NCI-H524 (cell line): ENCODE results near the gene KLRC4.
"Not testable (repeated sequence)": the region's sequence is repeated elsewhere in the genome, so short reads cannot be mapped to it uniquely, and the experiment has no call there.

Experiments used
- DNase-seq, 2 experiments: peaks; one replicate each; lab custom pipeline; 2025; lab: John Stamatoyannopoulos, UW

KLRC4 gene

DNA sequence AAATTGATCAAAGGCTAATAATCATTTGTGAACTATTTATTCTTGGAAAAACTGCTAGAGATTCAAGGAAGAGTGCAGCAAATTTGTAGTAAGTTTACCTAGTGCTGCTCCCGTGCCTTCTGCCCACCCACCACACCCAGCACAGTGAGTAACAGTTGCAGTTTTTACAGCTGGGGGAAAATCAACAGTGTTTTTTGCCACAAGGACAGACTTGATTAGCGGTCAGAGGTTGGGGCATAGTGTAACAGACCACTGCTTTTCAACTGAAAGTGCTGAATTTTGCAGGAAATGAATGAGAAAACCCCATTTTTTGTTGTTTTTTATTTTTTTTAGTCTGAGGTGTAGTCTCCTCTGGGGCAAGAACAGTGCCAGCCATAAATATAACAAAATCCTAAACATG, 12.3 kb downstream of the KLRC4 start:
- DNase-seq: no peak

- DNase-seq: not testable (repeated sequence)
These were observed 13.4 kb downstream of the KLRC4 start for GRCh38 chr12:10396176-10396575.

- DNase-seq: no peak
These were observed 14.1 kb downstream of the KLRC4 start for GRCh38 chr12:10395390-10395998.

- DNase-seq: not testable (repeated sequence)
These were observed 14.9 kb downstream of the KLRC4 start for GRCh38 chr12:10394531-10395152.

DNA sequence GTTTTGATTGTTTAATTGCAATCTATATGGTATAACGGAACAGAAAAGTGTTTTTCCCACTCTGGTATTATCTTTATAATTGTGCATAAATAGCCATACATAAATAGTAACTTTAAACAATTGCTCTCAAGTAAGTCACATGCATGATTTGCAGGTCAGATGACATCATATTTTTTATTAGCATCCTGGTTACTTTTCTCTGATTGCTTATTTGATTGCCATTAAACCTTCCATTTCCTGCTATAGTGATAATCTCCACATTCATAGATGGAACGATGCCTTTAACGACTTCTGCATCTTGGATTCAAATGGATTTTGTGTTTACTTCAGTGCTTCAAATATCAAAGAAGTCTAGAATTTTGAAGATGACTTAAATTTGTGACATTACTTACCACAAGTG, 16.3 kb downstream of the KLRC4 start:
- DNase-seq: no peak

DNA sequence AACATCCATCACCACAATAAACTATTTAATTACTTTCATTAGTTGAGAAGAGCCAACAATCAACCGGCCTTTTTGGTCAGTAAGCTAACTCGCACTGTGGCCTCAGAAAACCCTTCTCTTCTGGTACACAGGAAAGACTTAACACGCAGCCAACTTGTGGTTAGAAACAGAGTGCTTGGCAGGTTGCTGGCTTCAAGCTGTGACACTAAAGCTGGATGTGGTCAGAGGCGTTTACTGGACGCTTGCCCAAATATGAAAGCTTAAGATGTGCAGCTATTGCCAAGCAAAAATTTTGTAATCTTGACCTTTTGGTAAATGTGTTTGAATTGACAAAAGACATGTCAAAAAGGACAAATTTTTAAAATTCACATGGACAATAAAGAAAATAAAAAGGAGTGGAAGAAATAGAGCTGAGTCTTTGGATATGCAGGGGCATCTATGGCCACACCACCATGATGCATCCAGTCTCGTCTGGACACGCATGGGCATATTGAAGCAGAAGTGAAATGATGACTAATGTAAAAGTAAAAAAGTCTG, 17.1 kb downstream of the KLRC4 start:
- no peak for DNase-seq

DNA sequence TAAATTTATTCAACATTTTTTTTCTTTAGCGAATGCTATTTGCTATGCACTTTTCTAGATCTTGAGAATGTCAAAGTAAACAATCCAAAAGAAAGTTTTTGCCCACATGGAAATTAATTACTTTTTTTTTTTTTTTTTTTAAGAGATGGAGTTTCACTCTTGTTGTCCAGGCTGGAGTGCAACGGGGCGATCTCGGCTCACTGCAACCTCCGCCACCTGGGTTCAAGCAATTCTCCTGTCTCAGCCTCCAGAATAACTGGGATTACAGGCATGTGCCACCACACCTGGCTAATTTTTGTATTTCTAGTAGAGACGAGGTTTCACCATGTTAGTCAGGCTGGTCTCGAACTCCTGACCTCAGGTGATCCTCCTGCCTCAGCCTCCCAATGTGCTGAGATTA, 18.6 kb downstream of the KLRC4 start:
- not testable (repeated sequence) for DNase-seq

- no peak for DNase-seq
These were observed 19.7 kb downstream of the KLRC4 start, which contains the start of gene KLRK1 for GRCh38 chr12:10389904-10390303. KLRK1 (minus strand) TSS chr12:10390041; CDS start chr12:10388810, 1,231 bp downstream.

DNA sequence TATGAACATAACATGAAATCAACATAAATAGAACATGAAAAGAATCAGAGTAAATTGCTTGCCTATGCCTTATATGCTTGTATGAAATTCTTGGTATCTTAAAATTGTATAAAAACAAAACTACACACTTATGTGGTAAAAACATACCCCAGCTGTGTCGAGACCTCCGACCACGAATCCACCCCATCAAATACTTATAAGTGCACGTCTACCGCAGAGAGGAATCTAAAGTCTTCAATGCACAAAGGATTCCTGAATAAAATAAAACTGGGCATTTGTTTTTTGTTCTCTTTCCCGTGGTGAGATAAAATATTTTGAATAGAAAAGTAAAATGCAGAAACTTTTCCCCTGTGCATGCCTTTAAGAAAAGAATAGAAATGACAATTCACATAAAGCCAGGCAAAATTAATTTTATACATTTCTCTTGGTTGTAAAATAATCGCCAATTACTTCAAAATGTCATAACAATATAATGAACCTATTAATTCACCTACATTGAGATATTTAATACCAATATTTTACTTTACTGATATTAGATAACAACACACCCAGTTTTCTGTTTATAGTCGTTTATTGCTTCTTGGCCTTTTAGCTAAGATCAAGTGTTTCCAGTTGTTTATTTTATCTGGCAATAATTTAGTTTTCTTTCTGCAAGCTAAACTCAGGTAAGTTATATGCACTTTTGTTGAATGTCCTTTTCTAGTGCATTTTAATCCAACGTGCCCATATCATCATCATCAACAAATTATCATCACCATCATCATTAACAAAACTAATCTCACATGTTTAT, 20.7 kb downstream of the KLRC4 start:
- DNase-seq: no peak

DNA sequence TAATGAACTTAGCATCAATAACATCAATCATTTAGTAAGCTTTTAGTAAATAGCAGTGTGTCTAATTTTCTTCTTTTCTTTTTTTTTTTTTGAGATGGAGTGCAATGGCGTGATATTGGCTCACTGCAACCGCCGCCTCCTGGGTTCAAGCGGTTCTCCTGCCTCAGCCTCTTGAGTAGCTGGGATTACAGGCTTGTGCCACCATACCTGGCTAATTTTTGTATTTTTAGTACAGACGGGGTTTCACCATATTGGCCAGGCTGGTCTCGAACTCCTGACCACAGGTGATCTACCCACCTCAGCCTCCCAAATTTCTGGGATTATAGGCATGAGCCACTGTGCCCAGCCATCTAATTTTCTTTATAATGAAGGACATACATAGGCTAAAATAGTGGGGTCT, 22.1 kb downstream of the KLRC4 start:
- not testable (repeated sequence) for DNase-seq

GRCh38 chr12:10386857-10387256, 22.7 kb downstream of the KLRC4 start:
- no peak for DNase-seq

DNA sequence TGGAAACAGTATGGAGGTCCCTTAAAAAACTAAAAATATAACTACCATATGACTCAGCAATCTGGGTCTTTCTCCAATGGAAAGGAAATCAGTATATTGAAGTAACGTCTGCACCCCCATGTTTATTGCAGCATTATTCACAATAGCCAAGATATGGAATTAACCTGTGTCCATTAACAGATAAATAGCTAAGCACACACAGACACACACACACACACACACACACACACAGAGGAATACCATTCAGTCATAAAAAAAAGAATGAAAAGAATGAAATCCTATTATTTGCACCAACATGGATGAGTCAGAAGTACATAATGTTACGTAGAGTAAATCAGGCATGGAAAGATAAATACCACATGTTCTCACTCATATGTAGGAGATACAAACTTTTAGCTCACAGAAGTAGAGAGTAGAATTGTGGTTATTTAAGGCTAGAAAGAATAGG, 24.4 kb downstream of the KLRC4 start:
- no peak for DNase-seq

DNA sequence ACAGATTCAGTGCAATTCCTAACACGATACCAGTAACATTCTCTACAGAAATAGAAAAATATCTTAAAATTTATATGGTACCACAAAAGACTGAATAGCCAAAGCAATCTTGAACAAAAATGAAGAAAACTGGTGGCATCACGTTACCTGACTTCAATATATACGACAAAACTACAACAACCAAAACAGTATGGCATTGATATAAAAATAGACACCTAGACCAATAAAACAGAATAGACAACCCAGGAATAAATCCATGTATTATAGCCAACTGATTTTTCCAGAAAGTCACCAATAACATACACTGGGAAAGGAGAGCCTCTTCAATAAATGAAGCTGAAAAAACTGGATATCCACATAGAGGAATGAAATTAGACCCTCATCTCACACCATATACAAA, 25.4 kb downstream of the KLRC4 start:
- no peak for DNase-seq

GRCh38 chr12:10381928-10382628, 27.5 kb downstream of the KLRC4 start:
- no peak for DNase-seq

DNA sequence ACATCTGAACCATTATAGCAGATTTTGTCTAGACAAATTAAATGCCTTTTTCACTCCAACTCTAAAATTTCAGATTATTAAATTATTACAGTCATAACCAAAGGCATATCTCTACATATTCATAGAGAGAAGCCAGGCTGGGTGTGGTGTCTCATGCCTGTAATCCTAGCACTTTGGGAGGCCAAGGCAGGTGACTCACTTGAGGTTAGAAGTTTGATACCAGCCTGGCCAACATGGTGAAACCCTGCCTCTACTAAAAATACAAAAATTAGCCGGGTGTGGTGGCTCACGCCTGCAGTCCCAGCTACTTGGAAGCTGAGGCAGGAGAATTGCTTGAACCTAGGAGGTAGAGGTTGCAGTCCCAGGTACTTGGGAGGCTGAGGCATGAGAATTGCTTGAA, 30.8 kb downstream of the KLRC4 start:
- not testable (repeated sequence) for DNase-seq

- no peak for DNase-seq
These were observed 34.9 kb downstream of the KLRC4 start for GRCh38 chr12:10374624-10375018.

- no peak for DNase-seq
These were observed 37.0 kb downstream of the KLRC4 start for GRCh38 chr12:10372559-10372958.

DNA sequence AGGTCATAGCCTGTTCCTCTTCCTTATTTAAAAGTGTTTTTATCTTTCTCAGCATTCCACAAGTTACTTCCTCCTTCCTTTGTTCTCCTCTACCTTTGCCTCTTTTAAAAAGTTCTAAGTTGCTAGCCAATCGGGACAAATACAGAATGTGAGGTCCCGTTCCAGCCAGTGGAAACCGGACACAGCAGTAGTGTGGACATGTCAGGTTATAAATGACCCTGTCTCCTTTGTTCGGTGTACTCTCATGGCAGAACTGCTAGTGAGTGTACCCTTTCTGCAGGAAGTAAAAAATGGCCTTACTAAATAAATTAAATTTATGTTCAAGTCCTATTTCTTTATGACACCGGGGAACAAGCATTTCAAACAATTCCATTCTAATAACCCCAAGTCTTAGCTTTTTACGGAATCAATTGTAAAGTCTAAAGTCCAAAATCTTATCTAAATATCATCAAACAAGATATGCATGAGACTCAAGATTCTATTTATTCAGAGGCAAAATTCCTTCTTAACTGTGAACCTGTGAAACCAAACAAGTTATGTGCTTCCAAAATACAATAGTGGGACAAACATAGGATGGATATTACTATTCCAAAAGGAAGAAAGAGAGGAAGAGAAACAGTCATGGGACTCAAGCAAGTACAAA, 37.5 kb downstream of the KLRC4 start:
- not testable (repeated sequence) for DNase-seq

DNA sequence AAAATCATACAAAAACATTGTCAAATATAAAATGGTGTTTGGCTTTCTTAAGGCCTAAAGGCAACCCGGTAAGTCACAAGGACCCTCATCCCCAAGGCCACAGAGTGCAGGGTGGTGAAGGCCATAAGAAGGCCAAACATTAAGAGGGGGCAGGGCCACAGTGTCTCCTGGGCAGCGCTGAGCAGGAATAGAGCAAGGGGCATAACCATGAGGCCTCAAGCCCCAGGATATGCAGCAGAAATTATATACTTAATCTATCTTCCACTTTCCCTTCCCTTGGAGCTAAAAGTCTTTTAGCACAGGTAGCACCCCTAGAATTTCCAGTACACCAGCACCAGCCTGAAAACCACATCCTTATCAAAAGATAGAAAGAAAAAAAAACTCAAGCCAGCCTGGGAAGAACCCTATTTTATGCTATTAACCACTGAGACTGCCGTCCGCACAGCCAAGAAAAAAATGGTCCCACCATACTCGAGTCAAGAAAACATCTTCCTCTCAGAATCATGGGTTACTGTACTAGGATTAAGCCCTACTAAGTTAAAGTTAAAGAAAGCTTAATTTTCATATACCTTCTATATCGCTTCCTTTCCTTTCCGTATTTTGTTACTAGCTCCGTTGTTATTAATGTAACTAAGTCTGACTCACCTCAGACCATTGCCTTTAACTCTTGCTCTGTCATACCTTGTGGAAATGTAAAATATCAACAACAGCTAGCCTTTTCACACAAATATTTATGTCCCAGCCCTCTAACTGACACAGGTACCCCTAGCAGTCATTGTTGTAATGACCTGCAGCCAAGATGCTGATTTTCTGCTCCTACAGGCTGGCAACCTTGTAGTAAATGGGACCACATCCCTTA, 39.8 kb downstream of the KLRC4 start:
- DNase-seq: no peak
